ENCODE measurements around the gene BDKRB2.

- TF ChIP-seq CTCF (IDR thresholded peaks at IDR 0.05; ENCODE audit: control extremely low read depth in 1 of 3, insufficient read depth in 1 of 3, low read depth in 1 of 3, low read length in 3 of 3) (no peak), RAD21 (IDR thresholded peaks at IDR 0.05 in 1 of 2, conservative IDR thresholded peaks at IDR 0.05 in 1 of 2; ENCODE audit: low read depth in 2 of 2, low read length in 2 of 2) (no peak)
These were observed 29.0 kb downstream of the BDKRB2 start for GRCh38 chr14:96233661-96234060.

Measured in H1 (cell line).